NCI-H82 treated with DMSO at 0.1 percent for 48 hours (cell line): Measurements from ENCODE around the gene NYNRIN.
A peak's percentile ranks its signal among the peaks of the same experiment; 100 is the strongest.

Source experiments
- DNase-seq: peaks from one replicate; lab custom pipeline; 2025; ENCODE audit not compliant: unreplicated experiment; lab: John Stamatoyannopoulos, UW

Gene NYNRIN

GRCh38 chr14:24390701-24391468 lies 7.9 kb upstream of the NYNRIN start:
- no peak for DNase-seq

GRCh38 chr14:24392325-24393091 lies 6.3 kb upstream of the NYNRIN start:
- no peak for DNase-seq

GRCh38 chr14:24394275-24394674 lies 4.5 kb upstream of the NYNRIN start:
- no peak for DNase-seq

- no peak for DNase-seq
These were observed 2.9 kb upstream of the NYNRIN start for GRCh38 chr14:24395609-24396582.

- DNase-seq: no peak
These were observed 1.0 kb upstream of the NYNRIN start for GRCh38 chr14:24397639-24398292.

GRCh38 chr14:24398293-24398652 lies 530 bp upstream of the NYNRIN start:
- peak; percentile 13 for DNase-seq

GRCh38 chr14:24399447-24399822 lies 632 bp downstream of the NYNRIN start:
- DNase-seq: no peak

- DNase-seq: no peak
These were observed 1.4 kb downstream of the NYNRIN start for GRCh38 chr14:24399999-24400718.

GRCh38 chr14:24401810-24402702 lies 3.3 kb downstream of the NYNRIN start:
- DNase-seq: no peak

GRCh38 chr14:24403294-24403998 lies 4.6 kb downstream of the NYNRIN start:
- DNase-seq: no peak

GRCh38 chr14:24404814-24405213 lies 6.0 kb downstream of the NYNRIN start:
- no peak for DNase-seq

- DNase-seq: no peak
These were observed 7.6 kb downstream of the NYNRIN start for GRCh38 chr14:24406416-24406815.

- no peak for DNase-seq
These were observed 9.0 kb downstream of the NYNRIN start for GRCh38 chr14:24407608-24408325.

GRCh38 chr14:24408764-24409163 lies 10.0 kb downstream of the NYNRIN start:
- DNase-seq: no peak

- no peak for DNase-seq
These were observed 10.4 kb downstream of the NYNRIN start for GRCh38 chr14:24409192-24409591.

GRCh38 chr14:24409956-24410355 lies 11.2 kb downstream of the NYNRIN start:
- no peak for DNase-seq

GRCh38 chr14:24411443-24412389 lies 12.9 kb downstream of the NYNRIN start:
- DNase-seq: peak; percentile 23
